Retinal pigment epithelial cell (primary cell): Measurements from ENCODE around the gene MPRIP.

Source experiments
- DNase-seq: peaks from one replicate; pipeline ENCODE4 v3.0.0-alpha.2; 2010; ENCODE audit warnings: low read depth
- H3K4me3 ChIP-seq: 2 replicates; pipeline ENCODE4 v1.5.1; 2011; ENCODE audit warnings: mild to moderate bottlenecking, low read length, control low read depth, moderate library complexity
- CTCF ChIP-seq: conservative IDR thresholded peaks from 2 replicates; pipeline ENCODE4 v1.5.1; 2011; ENCODE audit warnings: low read depth, low read length, control low read depth, inconsistent platforms

Gene MPRIP

GRCh38 chr17:17146786-17147406 is 104.6 kb downstream of the MPRIP start:
- H3K4me3 ChIP-seq = no peak overlapping the region
- DNase-seq = no peak
- TF ChIP-seq CTCF = peak; percentile 33

GRCh38 chr17:17147821-17148220 is 105.6 kb downstream of the MPRIP start:
- no peak for TF ChIP-seq CTCF
- no peak for DNase-seq
- no peak overlapping the region for H3K4me3 ChIP-seq

- DNase-seq = no peak
- TF ChIP-seq CTCF = no peak
- no peak overlapping the region for H3K4me3 ChIP-seq
These were observed 107.5 kb downstream of the MPRIP start for GRCh38 chr17:17149520-17150447.

GRCh38 chr17:17150448-17150800 is 108.2 kb downstream of the MPRIP start:
- H3K4me3 ChIP-seq = no peak overlapping the region
- TF ChIP-seq CTCF = no peak
- DNase-seq = no peak

- DNase-seq = peak; percentile 18
- no peak for TF ChIP-seq CTCF
- no peak overlapping the region for H3K4me3 ChIP-seq
These were observed 108.8 kb downstream of the MPRIP start for GRCh38 chr17:17151055-17151454.

- TF ChIP-seq CTCF = no peak
- no peak overlapping the region for H3K4me3 ChIP-seq
- no peak for DNase-seq
These were observed 109.3 kb downstream of the MPRIP start for GRCh38 chr17:17151541-17151940.

- TF ChIP-seq CTCF = no peak
- DNase-seq = peak; percentile 66
- H3K4me3 ChIP-seq = no peak overlapping the region
These were observed 109.7 kb downstream of the MPRIP start for GRCh38 chr17:17151962-17152361.
